Stimulated activated memory B cell treated with anti-CD40 and anti-IgM and Interleukin-4, amounts not matched to agents 10 μg/mL and 1 μg/mL and 100 μg/mL, for 72 hours (primary cell): Measurements from ENCODE around the gene SLC22A5.
"Not testable (repeated sequence)": the region's sequence is repeated elsewhere in the genome, so short reads cannot be mapped to it uniquely, and the experiment has no call there.

ENCODE experiments used
- ATAC-seq: fragments of 150-1000 bp; cut with Tn5 transposase; 2 replicates; pipeline ENCODE4 v1.10.0; 2021
- H3K27ac Mint-ChIP-seq: one replicate; pipeline ENCODE4 v1.8.0; 2022; ENCODE audit warnings: mild to moderate bottlenecking, mixed read lengths
- H3K27me3 Mint-ChIP-seq: one replicate; pipeline ENCODE4 v1.8.0; 2022; ENCODE audit warnings: mixed read lengths
- H3K36me3 Mint-ChIP-seq: one replicate; pipeline ENCODE4 v1.8.0; 2022; ENCODE audit warnings: mixed read lengths
- H3K4me1 Mint-ChIP-seq: one replicate; pipeline ENCODE4 v1.8.0; 2022; ENCODE audit warnings: mixed read lengths
- H3K4me3 Mint-ChIP-seq: one replicate; pipeline ENCODE4 v1.8.0; 2022; ENCODE audit warnings: mild to moderate bottlenecking, moderate library complexity, mixed read lengths
- H3K9me3 Mint-ChIP-seq: one replicate; pipeline ENCODE4 v1.8.0; 2022; ENCODE audit warnings: mixed read lengths

SLC22A5 gene

GRCh38 chr5:132408965-132409364 is 39.5 kb downstream of the SLC22A5 start:
- peak overlapping the region; percentile 50 for H3K4me3 Mint-ChIP-seq
- ATAC-seq, result no peak
- H3K4me1 Mint-ChIP-seq, result peaks cover 44% of the 10 kb centered on the region
- H3K36me3 Mint-ChIP-seq, result peaks cover 4% of the 10 kb centered on the region
- H3K27me3 Mint-ChIP-seq, result no peaks in the 10 kb centered on the region
- H3K27ac Mint-ChIP-seq, result peak overlapping the region; percentile 98
- H3K9me3 Mint-ChIP-seq, result no peaks in the 10 kb centered on the region

- peaks cover 57% of the 10 kb centered on the region for H3K4me1 Mint-ChIP-seq
- H3K36me3 Mint-ChIP-seq, result peaks cover 11% of the 10 kb centered on the region
- peak; percentile 92 for ATAC-seq
- peak overlapping the region; percentile 89 for H3K4me3 Mint-ChIP-seq
- H3K9me3 Mint-ChIP-seq, result no peaks in the 10 kb centered on the region
- H3K27ac Mint-ChIP-seq, result peak overlapping the region; percentile 98
- no peaks in the 10 kb centered on the region for H3K27me3 Mint-ChIP-seq
Observed at GRCh38 chr5:132410451-132411303, 41.2 kb downstream of the SLC22A5 start.

- no peaks in the 10 kb centered on the region for H3K27me3 Mint-ChIP-seq
- H3K27ac Mint-ChIP-seq, result peak overlapping the region; percentile 98
- no peaks in the 10 kb centered on the region for H3K9me3 Mint-ChIP-seq
- H3K36me3 Mint-ChIP-seq, result peaks cover 11% of the 10 kb centered on the region
- peak overlapping the region; percentile 89 for H3K4me3 Mint-ChIP-seq
- ATAC-seq, result peak; percentile 62
- peaks cover 59% of the 10 kb centered on the region for H3K4me1 Mint-ChIP-seq
Observed at GRCh38 chr5:132411304-132412013, 41.9 kb downstream of the SLC22A5 start.

GRCh38 chr5:132413567-132413966 is 44.1 kb downstream of the SLC22A5 start:
- H3K4me3 Mint-ChIP-seq, result peak overlapping the region; percentile 45

GRCh38 chr5:132414634-132415378 is 45.3 kb downstream of the SLC22A5 start:
- H3K27ac Mint-ChIP-seq, result peak overlapping the region; percentile 98
- peaks cover 25% of the 10 kb centered on the region for H3K36me3 Mint-ChIP-seq
- H3K27me3 Mint-ChIP-seq, result no peaks in the 10 kb centered on the region
- ATAC-seq, result no peak
- peaks cover 84% of the 10 kb centered on the region for H3K4me1 Mint-ChIP-seq
- H3K9me3 Mint-ChIP-seq, result no peaks in the 10 kb centered on the region
- peak overlapping the region; percentile 56 for H3K4me3 Mint-ChIP-seq

More at GRCh38 chr5:132413567-132413966, 44.1 kb downstream of the SLC22A5 start:
- Mint-ChIP-seq H3K27me3 (no peaks in the 10 kb centered on the region), H3K36me3 (peaks cover 17% of the 10 kb centered on the region), H3K27ac (peak overlapping the region; percentile 98), H3K4me1 (peaks cover 79% of the 10 kb centered on the region), H3K9me3 (no peaks in the 10 kb centered on the region)
- no peak for ATAC-seq

GRCh38 chr5:132415516-132415915 is 46.0 kb downstream of the SLC22A5 start:
- peak overlapping the region; percentile 98 for H3K27ac Mint-ChIP-seq
- not testable (repeated sequence) for H3K27me3 Mint-ChIP-seq, H3K9me3 Mint-ChIP-seq, ATAC-seq
- peak overlapping the region; percentile 9 for H3K4me3 Mint-ChIP-seq
- H3K4me1 Mint-ChIP-seq, result peaks cover 91% of the 10 kb centered on the region
- peaks cover 25% of the 10 kb centered on the region for H3K36me3 Mint-ChIP-seq

- H3K4me3 Mint-ChIP-seq, result no peak overlapping the region
- H3K36me3 Mint-ChIP-seq, result peaks cover 25% of the 10 kb centered on the region
- H3K4me1 Mint-ChIP-seq, result peaks cover 96% of the 10 kb centered on the region
- H3K9me3 Mint-ChIP-seq, result no peaks in the 10 kb centered on the region
- H3K27ac Mint-ChIP-seq, result no peak overlapping the region
- no peak for ATAC-seq
- no peaks in the 10 kb centered on the region for H3K27me3 Mint-ChIP-seq
Observed at GRCh38 chr5:132416306-132417009, 46.9 kb downstream of the SLC22A5 start.

- no peak overlapping the region for H3K4me3 Mint-ChIP-seq
- no peak for ATAC-seq
- peaks cover 96% of the 10 kb centered on the region for H3K4me1 Mint-ChIP-seq
- peak overlapping the region; percentile 82 for H3K27ac Mint-ChIP-seq
- H3K9me3 Mint-ChIP-seq, result no peaks in the 10 kb centered on the region
- H3K27me3 Mint-ChIP-seq, result no peaks in the 10 kb centered on the region
- H3K36me3 Mint-ChIP-seq, result peaks cover 25% of the 10 kb centered on the region
Observed at GRCh38 chr5:132417010-132417439, 47.5 kb downstream of the SLC22A5 start.

- Mint-ChIP-seq H3K27me3 (no peaks in the 10 kb centered on the region), H3K36me3 (peaks cover 25% of the 10 kb centered on the region), H3K27ac (peak overlapping the region; percentile 82), H3K4me1 (peaks cover 95% of the 10 kb centered on the region), H3K4me3 (no peak overlapping the region), H3K9me3 (no peaks in the 10 kb centered on the region)
- ATAC-seq, result no peak
Observed at GRCh38 chr5:132417461-132417860, 48.0 kb downstream of the SLC22A5 start.

- Mint-ChIP-seq H3K27me3 (no peaks in the 10 kb centered on the region), H3K36me3 (peaks cover 25% of the 10 kb centered on the region), H3K9me3 (no peaks in the 10 kb centered on the region), H3K27ac (peak overlapping the region; percentile 82), H3K4me3 (no peak overlapping the region), H3K4me1 (peaks cover 95% of the 10 kb centered on the region)
- no peak for ATAC-seq
Observed at GRCh38 chr5:132417889-132418485, 48.5 kb downstream of the SLC22A5 start.

GRCh38 chr5:132418881-132419280 is 49.4 kb downstream of the SLC22A5 start:
- Mint-ChIP-seq H3K4me1 (peaks cover 95% of the 10 kb centered on the region), H3K4me3 (no peak overlapping the region), H3K36me3 (peaks cover 21% of the 10 kb centered on the region), H3K27me3 (no peaks in the 10 kb centered on the region), H3K27ac (peak overlapping the region; percentile 82), H3K9me3 (no peaks in the 10 kb centered on the region)
- no peak for ATAC-seq

GRCh38 chr5:132419502-132420468 is 50.3 kb downstream of the SLC22A5 start:
- H3K4me3 Mint-ChIP-seq, result peak overlapping the region; percentile 64
- H3K4me1 Mint-ChIP-seq, result peaks cover 95% of the 10 kb centered on the region
- peak; percentile 50 for ATAC-seq

GRCh38 chr5:132420706-132421272 is 51.3 kb downstream of the SLC22A5 start:
- Mint-ChIP-seq H3K4me1 (peaks cover 95% of the 10 kb centered on the region), H3K27ac (peak overlapping the region; percentile 82), H3K36me3 (peaks cover 14% of the 10 kb centered on the region), H3K4me3 (peak overlapping the region; percentile 64), H3K27me3 (no peaks in the 10 kb centered on the region), H3K9me3 (no peaks in the 10 kb centered on the region)
- peak; percentile 85 for ATAC-seq

More at GRCh38 chr5:132419502-132420468, 50.3 kb downstream of the SLC22A5 start:
- no peaks in the 10 kb centered on the region for H3K9me3 Mint-ChIP-seq
- H3K27me3 Mint-ChIP-seq, result no peaks in the 10 kb centered on the region
- peak overlapping the region; percentile 82 for H3K27ac Mint-ChIP-seq
- peaks cover 14% of the 10 kb centered on the region for H3K36me3 Mint-ChIP-seq
